IPS DF 6.9 (cell line): ENCODE results near the gene FOXL2.

Experiments
- DNase-seq: peaks from one replicate; pipeline ENCODE4 v3.0.0-alpha.2; 2013; ENCODE audit warnings: low read depth, low spot score
- H3K27ac ChIP-seq: one replicate; pipeline ENCODE4 v1.5.1; 2013; ENCODE audit warnings: low read length, control low read depth
- H3K27me3 ChIP-seq: 2 replicates; pipeline ENCODE4 v1.6.1; 2013; ENCODE audit warnings: mild to moderate bottlenecking, low read length; ENCODE audit not compliant: control insufficient read depth, insufficient read depth
- H3K36me3 ChIP-seq: 2 replicates; pipeline ENCODE4 v1.6.1; 2013; ENCODE audit warnings: low read length; ENCODE audit not compliant: control insufficient read depth, insufficient read depth
- H3K4me1 ChIP-seq: 2 replicates; pipeline ENCODE4 v1.6.1; 2013; ENCODE audit warnings: low read length; ENCODE audit not compliant: control insufficient read depth, insufficient read depth
- H3K4me3 ChIP-seq: 2 replicates; pipeline ENCODE4 v1.5.1; 2013; ENCODE audit warnings: mild to moderate bottlenecking, low read length
- H3K9me3 ChIP-seq: 2 replicates; pipeline ENCODE4 v1.6.1; 2013; ENCODE audit warnings: low read length, inconsistent platforms; ENCODE audit not compliant: control insufficient read depth, insufficient read depth
- whole genome bisulfite sequencing: extraction: QIAGEN DNeasy Blood & Tissue Kit; methylation state at CpG from one replicate; pipeline ENCODE4 v1.1.7; 2013; ENCODE audit warnings: mixed read lengths, missing lambda C conversion rate; ENCODE audit not compliant: insufficient read length, insufficient coverage; 5-methylcytosine and 5-hydroxymethylcytosine counted together

Gene FOXL2

DNA sequence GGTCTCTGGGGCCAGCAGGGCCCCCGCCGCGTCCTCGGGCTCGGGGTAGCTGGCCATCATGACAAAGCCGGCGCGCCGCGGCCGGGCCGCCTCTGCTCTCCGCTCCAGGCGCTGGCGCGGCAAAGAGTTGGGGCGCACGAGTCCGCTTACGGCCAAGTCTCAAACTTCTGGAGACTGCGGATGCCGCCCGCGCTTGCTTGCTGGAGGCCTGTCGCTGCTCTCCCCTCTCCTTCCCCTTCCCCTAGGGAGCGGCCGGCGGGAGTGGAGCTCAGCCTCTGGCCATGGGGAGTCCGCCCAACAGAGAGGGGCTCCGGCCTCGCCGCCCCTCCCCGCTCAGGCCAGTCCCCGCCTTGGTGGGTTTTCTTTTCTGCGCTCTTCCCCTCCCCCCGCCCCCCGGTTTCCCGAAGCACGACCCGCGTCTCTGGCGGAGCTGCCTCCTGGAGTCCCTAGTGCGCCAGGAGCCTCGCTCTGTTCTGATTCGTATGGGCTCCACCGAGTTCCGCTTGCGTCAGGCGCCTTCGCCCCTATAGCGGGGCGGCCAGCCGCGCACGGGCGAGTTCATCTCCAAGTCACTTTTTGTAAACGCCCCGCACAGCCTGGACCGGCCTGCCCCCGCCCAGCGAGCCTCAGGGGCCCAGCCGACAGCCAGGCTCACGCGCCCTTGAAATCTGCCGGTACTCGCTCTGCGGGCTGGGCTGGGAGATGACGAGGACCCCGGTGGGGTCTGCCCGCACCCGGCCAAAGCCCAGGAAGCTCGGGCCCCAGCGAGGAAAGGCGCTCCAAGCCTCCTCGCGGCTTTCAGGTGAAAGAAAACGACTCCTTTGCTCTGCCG, at the start of gene FOXL2, which contains the start of gene FOXL2NB:
Gene FOXL2, minus strand, starts transcription at position 475 of the 832 bp plus-strand sequence. Its CDS starts 415 bp downstream, at position 60.
Gene FOXL2NB, plus strand, starts transcription at position 555 of the 832 bp plus-strand sequence. Its CDS starts 148 bp downstream, at position 703.
- Histone ChIP-seq H3K4me1 (peaks cover 11% of the 10 kb centered on the region; the same call in 1 of the 2 replicates), H3K4me3 (peak within 1 kb of the TSS; percentile 25; the same call in 1 of the 2 replicates), H3K9me3 (no peaks in the 10 kb centered on the region), H3K27ac (no peak within 1 kb of the TSS), H3K27me3 (peaks cover 88% of the 10 kb centered on the region), H3K36me3 (no peaks in the 10 kb centered on the region)
- WGBS = no CpG with 5 or more reads among the region's 78 CpGs
- DNase-seq = no peak

GRCh38 chr3:138995706-138996105, 48.8 kb upstream of the FOXL2 start:
- H3K27me3 ChIP-seq = no peaks in the 10 kb centered on the region
- no peak overlapping the region for H3K4me3 ChIP-seq
- H3K27ac ChIP-seq = no peak overlapping the region
- H3K36me3 ChIP-seq = no peaks in the 10 kb centered on the region
- no peak for DNase-seq
- H3K9me3 ChIP-seq = no peaks in the 10 kb centered on the region
- no CpG with 5 or more reads among the region's 1 CpG for WGBS
- no peaks in the 10 kb centered on the region for H3K4me1 ChIP-seq

GRCh38 chr3:138987181-138987580, 40.2 kb upstream of the FOXL2 start:
- no peak for DNase-seq
- WGBS = no CpG with 5 or more reads among the region's 2 CpGs
- Histone ChIP-seq H3K4me3 (no peak overlapping the region), H3K27ac (no peak overlapping the region), H3K4me1 (no peaks in the 10 kb centered on the region), H3K27me3 (no peaks in the 10 kb centered on the region), H3K9me3 (no peaks in the 10 kb centered on the region), H3K36me3 (no peaks in the 10 kb centered on the region)

DNA sequence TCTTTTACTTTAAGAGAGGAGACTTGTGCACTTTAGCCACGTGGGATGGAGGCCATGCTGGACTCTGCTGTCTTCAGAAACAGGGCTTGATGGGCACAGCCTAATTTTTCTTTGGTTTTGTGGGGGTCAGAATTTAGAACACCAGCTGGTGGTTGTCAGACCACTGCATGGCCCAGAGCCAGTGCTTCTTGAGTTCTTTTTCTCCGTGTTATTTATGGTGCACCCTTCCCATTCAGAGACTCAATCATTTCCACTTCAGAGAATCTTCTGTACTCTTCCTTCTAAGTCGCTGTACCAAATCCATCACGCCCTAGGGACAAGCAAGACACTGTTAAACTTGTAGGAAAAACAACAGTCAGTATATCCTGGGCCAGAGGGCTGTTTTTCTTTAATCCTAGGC, 39.0 kb upstream of the FOXL2 start:
- no peaks in the 10 kb centered on the region for H3K27me3 ChIP-seq
- H3K9me3 ChIP-seq = no peaks in the 10 kb centered on the region
- WGBS = no CpG with 5 or more reads among the region's 4 CpGs
- H3K27ac ChIP-seq = no peak overlapping the region
- no peak overlapping the region for H3K4me3 ChIP-seq
- no peaks in the 10 kb centered on the region for H3K4me1 ChIP-seq
- no peaks in the 10 kb centered on the region for H3K36me3 ChIP-seq
- no peak for DNase-seq

- Histone ChIP-seq H3K27ac (no peak overlapping the region), H3K36me3 (no peaks in the 10 kb centered on the region), H3K27me3 (no peaks in the 10 kb centered on the region), H3K9me3 (no peaks in the 10 kb centered on the region), H3K4me3 (no peak overlapping the region), H3K4me1 (no peaks in the 10 kb centered on the region)
- DNase-seq = no peak
- WGBS = no CpG with 5 or more reads among the region's 3 CpGs
These were observed 37.9 kb upstream of the FOXL2 start for GRCh38 chr3:138984816-138985215.

DNA sequence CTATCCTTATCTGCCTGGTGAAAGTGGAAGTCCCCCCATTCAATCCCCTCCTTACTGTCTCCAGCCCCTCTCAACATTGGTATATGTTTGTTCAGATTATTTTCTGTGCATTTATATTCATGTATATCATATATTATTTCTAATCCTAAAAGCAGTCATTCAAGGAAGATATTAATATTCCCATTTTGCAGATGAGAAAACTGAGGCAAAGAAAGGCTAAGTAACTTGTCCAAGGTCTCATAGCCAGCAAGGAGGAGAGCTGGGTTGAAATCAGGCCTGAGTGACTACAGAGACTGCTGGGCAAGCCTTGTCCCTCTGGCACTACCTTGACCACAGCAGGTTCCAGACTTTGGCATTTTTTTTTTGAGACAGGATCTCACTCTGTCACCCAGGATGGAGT, 29.1 kb upstream of the FOXL2 start:
- Histone ChIP-seq H3K4me1 (no peaks in the 10 kb centered on the region), H3K27ac (no peak overlapping the region), H3K36me3 (no peaks in the 10 kb centered on the region), H3K4me3 (no peak overlapping the region), H3K27me3 (no peaks in the 10 kb centered on the region), H3K9me3 (no peaks in the 10 kb centered on the region)
- DNase-seq = no peak

DNA sequence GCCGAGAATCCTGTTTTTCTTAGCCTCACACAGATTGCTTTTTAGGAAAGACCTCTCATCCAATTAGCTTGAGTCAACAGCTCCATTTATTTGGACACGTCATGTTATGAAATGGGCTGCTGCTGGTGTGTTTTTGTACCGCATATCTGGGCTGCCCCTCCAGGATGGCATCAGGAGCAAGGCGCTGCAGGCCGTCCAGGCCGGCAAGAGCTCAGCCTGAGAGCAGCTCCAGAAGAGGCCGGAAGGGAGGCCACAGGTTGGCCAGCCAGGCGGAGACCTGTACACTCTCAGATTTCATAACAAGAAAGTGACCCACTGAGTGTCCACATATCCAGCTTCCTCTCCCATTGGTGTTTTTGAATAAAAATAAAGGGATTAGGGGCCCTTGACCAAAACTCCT, 28.4 kb upstream of the FOXL2 start:
- no CpG with 5 or more reads among the region's 8 CpGs for whole genome bisulfite sequencing
- Histone ChIP-seq H3K4me1 (no peaks in the 10 kb centered on the region), H3K4me3 (no peak overlapping the region), H3K27me3 (no peaks in the 10 kb centered on the region), H3K36me3 (no peaks in the 10 kb centered on the region), H3K9me3 (no peaks in the 10 kb centered on the region), H3K27ac (no peak overlapping the region)
- no peak for DNase-seq

- DNase-seq = no peak
- H3K27ac ChIP-seq = no peak overlapping the region
- no peaks in the 10 kb centered on the region for H3K9me3 ChIP-seq
- WGBS = no CpG with 5 or more reads among the region's 5 CpGs
- H3K4me1 ChIP-seq = no peaks in the 10 kb centered on the region
- no peaks in the 10 kb centered on the region for H3K36me3 ChIP-seq
- no peak overlapping the region for H3K4me3 ChIP-seq
- H3K27me3 ChIP-seq = no peaks in the 10 kb centered on the region
These were observed 27.5 kb upstream of the FOXL2 start for GRCh38 chr3:138974462-138974861.

- no CpG with 5 or more reads among the region's 5 CpGs for WGBS
- Histone ChIP-seq H3K9me3 (no peaks in the 10 kb centered on the region), H3K27ac (no peak overlapping the region), H3K36me3 (no peaks in the 10 kb centered on the region), H3K4me1 (no peaks in the 10 kb centered on the region), H3K27me3 (no peaks in the 10 kb centered on the region), H3K4me3 (no peak overlapping the region)
- no peak for DNase-seq
These were observed 26.0 kb upstream of the FOXL2 start for GRCh38 chr3:138972941-138973340.

- WGBS = no CpG with 5 or more reads among the region's 6 CpGs
- Histone ChIP-seq H3K27me3 (no peaks in the 10 kb centered on the region), H3K4me1 (no peaks in the 10 kb centered on the region)
These were observed 24.9 kb upstream of the FOXL2 start for GRCh38 chr3:138971766-138972320.

DNA sequence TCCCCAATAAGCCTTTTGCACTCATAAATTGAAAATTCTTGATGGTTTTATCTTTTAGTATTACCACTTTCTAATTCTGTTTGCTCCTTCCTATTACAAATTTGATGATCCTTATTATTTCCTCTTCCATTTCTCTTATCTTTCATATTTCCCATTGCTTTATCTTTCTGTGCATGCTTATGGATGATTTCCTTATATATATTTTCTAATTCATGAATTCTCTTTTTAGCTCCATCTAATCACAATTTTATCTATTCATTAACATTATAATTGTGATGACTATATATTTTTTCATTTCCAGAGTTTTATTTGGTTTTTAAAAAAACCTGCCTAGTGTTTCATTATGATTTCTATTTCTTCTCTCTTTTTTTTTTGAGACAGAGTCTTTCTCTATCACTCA, 18.0 kb upstream of the FOXL2 start:
- DNase-seq = no peak
- no peak overlapping the region for H3K4me3 ChIP-seq
- no peaks in the 10 kb centered on the region for H3K4me1 ChIP-seq
- H3K36me3 ChIP-seq = no peaks in the 10 kb centered on the region
- no peaks in the 10 kb centered on the region for H3K9me3 ChIP-seq
- H3K27ac ChIP-seq = no peak overlapping the region
- H3K27me3 ChIP-seq = no peaks in the 10 kb centered on the region

More at GRCh38 chr3:138971766-138972320, 24.9 kb upstream of the FOXL2 start:
- DNase-seq = no peak
- Histone ChIP-seq H3K9me3 (no peaks in the 10 kb centered on the region), H3K4me3 (no peak overlapping the region), H3K36me3 (no peaks in the 10 kb centered on the region), H3K27ac (no peak overlapping the region)
